Measurements from ENCODE around the gene ZNF580. TPM values are rescaled to one million over a fixed set of nuclear protein-coding genes. Genes with fewer than 3 reads are reported as not detected.
A peak's percentile ranks its signal among the peaks of the same experiment; 100 is the strongest.

The ZNF580 gene
- total and polyA plus RNA-seq, 2 of the 13 experiments (the other 11 are each of a cell fraction or from before 2014, with no cell fraction given), result 4.4 to 6.0 TPM

- TF ChIP-seq ZBTB37 (CRISPR knock-in tag; IDR thresholded peaks at IDR 0.05) (no peak), CHD4 (IDR thresholded peaks at IDR 0.05; ENCODE audit: borderline replicate concordance, low read length) (peak; percentile 7; the same call in 1 of the 2 replicates), SAP130 (CRISPR knock-in tag; IDR thresholded peaks at IDR 0.05; ENCODE audit: low read depth) (peak; percentile 56; the same call in 1 of the 2 replicates), ZNF639 (CRISPR knock-in tag; conservative IDR thresholded peaks at IDR 0.05) (peak; percentile 90; the same call in 1 of the 2 replicates), MXD4 (CRISPR knock-in tag; IDR thresholded peaks at IDR 0.05) (peak; percentile 52; the same call in 1 of the 2 replicates), HNRNPK (IDR thresholded peaks at IDR 0.05; ENCODE audit: low read depth, low read length, poor library complexity, severe bottlenecking) (peak; percentile 90), AHR (CRISPR knock-in tag; IDR thresholded peaks at IDR 0.05) (peak; percentile 68; the same call in 1 of the 2 replicates), THAP9 (CRISPR knock-in tag; IDR thresholded peaks at IDR 0.05; ENCODE audit: borderline replicate concordance) (no peak), ZNF792 (CRISPR knock-in tag; IDR thresholded peaks at IDR 0.05) (peak; percentile 53), ASH2L (IDR thresholded peaks at IDR 0.05; ENCODE audit: insufficient read length, low read depth, low read length) (peak; percentile 80), ZNF34 (CRISPR knock-in tag; IDR thresholded peaks at IDR 0.05; ENCODE audit: borderline replicate concordance) (peak; percentile 13; the same call in 1 of the 2 replicates), MAFG (CRISPR knock-in tag; IDR thresholded peaks at IDR 0.05) (no peak), PRMT3 (CRISPR knock-in tag; IDR thresholded peaks at IDR 0.05; ENCODE audit: borderline replicate concordance, low read depth) (no peak), ZNF501 (CRISPR knock-in tag; IDR thresholded peaks at IDR 0.05) (peak; percentile 59; the same call in 1 of the 2 replicates), KLF11 (CRISPR knock-in tag; IDR thresholded peaks at IDR 0.05) (peak; percentile 74; the same call in 1 of the 2 replicates), TFDP1 (CRISPR knock-in tag; IDR thresholded peaks at IDR 0.05; ENCODE audit: borderline replicate concordance) (no peak), KDM5A (IDR thresholded peaks at IDR 0.05; ENCODE audit: borderline replicate concordance, low read length) (peak; percentile 85; the same call in 1 of the 2 replicates)
- TF ChIP-seq, protein P1, sequence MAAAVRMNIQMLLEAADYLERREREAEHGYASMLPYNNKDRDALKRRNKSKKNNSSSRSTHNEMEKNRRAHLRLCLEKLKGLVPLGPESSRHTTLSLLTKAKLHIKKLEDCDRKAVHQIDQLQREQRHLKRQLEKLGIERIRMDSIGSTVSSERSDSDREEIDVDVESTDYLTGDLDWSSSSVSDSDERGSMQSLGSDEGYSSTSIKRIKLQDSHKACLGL (CRISPR knock-in tag; IDR thresholded peaks at IDR 0.05), result peak; percentile 67; the same call in 1 of the 2 replicates
Measured at GRCh38 chr19:55598719-55599467, 41.9 kb upstream of the ZNF580 start (continued).
